PFSK-1 (cell line): Measurements from ENCODE around the gene ACTG1.

Experiments used
- POLR2AphosphoS5 ChIP-seq: IDR thresholded peaks from 2 replicates; pipeline ENCODE4 v1.6.1; 2012; ENCODE audit warnings: low read depth, mild to moderate bottlenecking, control low read depth, low read length, moderate library complexity
- REST ChIP-seq, 2 experiments: IDR thresholded peaks; 2 replicates each; pipeline versions ENCODE4 v1.6.1 to v1.8.0; 2011 to 2012; ENCODE audit warnings: low read depth in 2 of 2, low read length in 2 of 2, control low read depth in 1 of 2, inconsistent platforms in 1 of 2, mild to moderate bottlenecking in 1 of 2, moderate library complexity in 1 of 2; ENCODE audit not compliant: insufficient read depth in 1 of 2
- TAF1 ChIP-seq: IDR thresholded peaks from 2 replicates; pipeline ENCODE4 v1.6.1; 2012; ENCODE audit warnings: low read length, control low read depth, borderline replicate concordance; ENCODE audit not compliant: insufficient read depth

- TF ChIP-seq TAF1 = no peak
- no peak for TF ChIP-seq REST (IDR thresholded peaks at IDR 0.05; ENCODE audit: insufficient read depth in 1 of 2, low read depth in 2 of 2, low read length in 2 of 2)
- TF ChIP-seq POLR2AphosphoS5 = no peak
Observed at GRCh38 chr17:81526662-81527571, 14.3 kb upstream of the ACTG1 start.
